Activated CD4-positive, alpha-beta memory T cell treated with anti-CD3 and anti-CD28 coated beads for 36 hours (primary cell): ENCODE measurements around the gene MPO. TPM values are rescaled to one million over a fixed set of nuclear protein-coding genes. Genes with fewer than 3 reads are reported as not detected.

Experiments
- CTCF ChIA-PET: fragments of 350-600 bp; sonication (Branson Sonifier 250); formaldehyde crosslinking; loops from one replicate; lab custom pipeline; 2021; ENCODE audit warnings: antibody characterized with exemption, inconsistent platforms; lab: Charles Lee
- POLR2A ChIA-PET: fragments of 350-600 bp; sonication (Branson Sonifier 250); formaldehyde crosslinking; loops from one replicate; lab custom pipeline; 2021; ENCODE audit warnings: antibody characterized with exemption; lab: Charles Lee
- DNase-seq: peaks from one replicate; pipeline ENCODE4 v3.0.0-alpha.2; 2020
- H3K27ac Mint-ChIP-seq: one replicate; pipeline ENCODE4 v1.8.0; 2021; ENCODE audit warnings: mixed read lengths
- H3K27me3 Mint-ChIP-seq: one replicate; pipeline ENCODE4 v1.8.0; 2021; ENCODE audit warnings: mixed read lengths
- H3K36me3 Mint-ChIP-seq: one replicate; pipeline ENCODE4 v1.8.0; 2021; ENCODE audit warnings: mixed read lengths
- H3K4me1 Mint-ChIP-seq: one replicate; pipeline ENCODE4 v1.8.0; 2021; ENCODE audit warnings: low read depth, mixed read lengths
- H3K4me3 Mint-ChIP-seq: one replicate; pipeline ENCODE4 v1.8.0; 2021; ENCODE audit warnings: mild to moderate bottlenecking, mixed read lengths
- H3K9me3 Mint-ChIP-seq: one replicate; pipeline ENCODE4 v1.8.0; 2021; ENCODE audit warnings: mixed read lengths
- intact Hi-C: fragments of 100-400 bp; cut with micrococcal nuclease; formaldehyde crosslinking; loops from one replicate; pipeline ENCODE4 v1.15.1; 2023
- total RNA-seq, 2 experiments: library from RNA; stranded (reverse); gene quantifications; one replicate each; pipeline ENCODE4 v1.2.3, GENCODE V29; 2021

Gene MPO
- total RNA-seq, 2 experiments from 2014 or later = 0.17 to 0.22 TPM

- no peaks in the 10 kb centered on the region for H3K9me3 Mint-ChIP-seq
- DNase-seq = peak; percentile 5
- H3K27ac Mint-ChIP-seq = peak overlapping the region; percentile 85
- H3K27me3 Mint-ChIP-seq = no peaks in the 10 kb centered on the region
- intact Hi-C loops = loop anchor here (5.0 kb wide), 1 partner anchor 174 kb away; no protein-coding TSS in a partner anchor
- no peak overlapping the region for H3K4me3 Mint-ChIP-seq
- H3K4me1 Mint-ChIP-seq = peaks cover 18% of the 10 kb centered on the region
- H3K36me3 Mint-ChIP-seq = peaks cover 12% of the 10 kb centered on the region
- ChIA-PET POLR2A (interaction anchor here (0.9 to 3.7 kb wide), 4 partner anchors 8 to 36 kb away, joined by 3 to 129 read pairs (median 38); partner anchors contain the start of gene TSPOAP1), CTCF (interaction anchor here (1.4 to 5.4 kb wide), 10 partner anchors 13 to 259 kb away, joined by 3 to 133 read pairs (median 33); partner anchors contain the start of genes HSF5 and RNF43)
Measured at GRCh38 chr17:58318627-58319172, 38.0 kb upstream of the MPO start.

GRCh38 chr17:58318065-58318481 is 37.3 kb upstream of the MPO start:
- CTCF ChIA-PET = interaction anchor here (0.6 to 5.4 kb wide), 53 partner anchors 9 to 318 kb away, joined by 3 to 133 read pairs (median 5); partner anchors contain the start of genes HSF5, MKS1, MPO and MTMR4
- H3K4me1 Mint-ChIP-seq = peaks cover 18% of the 10 kb centered on the region
- intact Hi-C loops = loop anchor here (5.0 kb wide), 1 partner anchor 174 kb away; no protein-coding TSS in a partner anchor
- peak; percentile 8 for DNase-seq
- H3K9me3 Mint-ChIP-seq = no peaks in the 10 kb centered on the region
- H3K27me3 Mint-ChIP-seq = no peaks in the 10 kb centered on the region
- peak overlapping the region; percentile 85 for H3K27ac Mint-ChIP-seq
- POLR2A ChIA-PET = interaction anchor here (0.8 to 3.7 kb wide), 16 partner anchors 9 to 340 kb away, joined by 3 to 129 read pairs (median 8); partner anchors contain the start of genes HSF5, RNF43, SUPT4H1 and TSPOAP1
- H3K4me3 Mint-ChIP-seq = no peak overlapping the region
- H3K36me3 Mint-ChIP-seq = peaks cover 10% of the 10 kb centered on the region

GRCh38 chr17:58317421-58318064 is 36.8 kb upstream of the MPO start:
- DNase-seq = peak; percentile 89
- no peaks in the 10 kb centered on the region for H3K27me3 Mint-ChIP-seq
- peak overlapping the region; percentile 85 for H3K27ac Mint-ChIP-seq
- ChIA-PET CTCF (interaction anchor here (0.6 to 5.4 kb wide), 55 partner anchors 9 to 318 kb away, joined by 3 to 133 read pairs (median 5); partner anchors contain the start of genes HSF5, MKS1, MPO and MTMR4), POLR2A (interaction anchor here (0.6 to 3.7 kb wide), 17 partner anchors 10 to 340 kb away, joined by 3 to 129 read pairs (median 8); partner anchors contain the start of genes HSF5, RNF43, SUPT4H1 and TSPOAP1)
- H3K36me3 Mint-ChIP-seq = peaks cover 8% of the 10 kb centered on the region
- no peaks in the 10 kb centered on the region for H3K9me3 Mint-ChIP-seq
- H3K4me3 Mint-ChIP-seq = no peak overlapping the region
- H3K4me1 Mint-ChIP-seq = peaks cover 18% of the 10 kb centered on the region
- intact Hi-C loops = loop anchor here (1.0 to 5.0 kb wide), 8 partner anchors 12 to 201 kb away; partner anchors contain the start of genes RNF43 and SUPT4H1

GRCh38 chr17:58316260-58316960 is 35.7 kb upstream of the MPO start:
- H3K27me3 Mint-ChIP-seq = no peaks in the 10 kb centered on the region
- H3K36me3 Mint-ChIP-seq = peaks cover 2% of the 10 kb centered on the region
- H3K27ac Mint-ChIP-seq = no peak overlapping the region
- peak; percentile 6 for DNase-seq
- POLR2A ChIA-PET = interaction anchor here (0.6 to 3.7 kb wide), 11 partner anchors 10 to 342 kb away, joined by 3 to 129 read pairs (median 8); partner anchors contain the start of genes HSF5, RNF43, SUPT4H1 and TSPOAP1
- H3K4me1 Mint-ChIP-seq = peaks cover 18% of the 10 kb centered on the region
- no peak overlapping the region for H3K4me3 Mint-ChIP-seq
- CTCF ChIA-PET = interaction anchor here (1.2 to 5.4 kb wide), 25 partner anchors 10 to 197 kb away, joined by 4 to 133 read pairs (median 11); partner anchors contain the start of genes HSF5, MTMR4, RNF43 and SUPT4H1
- intact Hi-C loops = loop anchor here (5.0 kb wide), 1 partner anchor 176 kb away; no protein-coding TSS in a partner anchor
- H3K9me3 Mint-ChIP-seq = no peaks in the 10 kb centered on the region

GRCh38 chr17:58315750-58316149 is 35.0 kb upstream of the MPO start:
- Mint-ChIP-seq H3K27me3 (no peaks in the 10 kb centered on the region), H3K36me3 (peaks cover 2% of the 10 kb centered on the region), H3K27ac (no peak overlapping the region), H3K4me1 (peaks cover 18% of the 10 kb centered on the region), H3K4me3 (no peak overlapping the region), H3K9me3 (no peaks in the 10 kb centered on the region)
- ChIA-PET CTCF (interaction anchor here (1.4 to 5.4 kb wide), 9 partner anchors 10 to 175 kb away, joined by 4 to 133 read pairs (median 20); partner anchors contain the start of genes HSF5, RNF43 and SUPT4H1), POLR2A (interaction anchor here (0.6 to 1.2 kb wide), 5 partner anchors 10 to 37 kb away, joined by 3 to 5 read pairs (median 3); partner anchors contain the start of gene SUPT4H1)
- DNase-seq = no peak
- intact Hi-C loops = loop anchor here (5.0 kb wide), 1 partner anchor 177 kb away; no protein-coding TSS in a partner anchor

GRCh38 chr17:58315281-58315711 is 34.6 kb upstream of the MPO start:
- POLR2A ChIA-PET = interaction anchor here (0.9 to 1.2 kb wide), 4 partner anchors 11 to 37 kb away, joined by 3 to 5 read pairs (median 4); partner anchors contain the start of gene SUPT4H1
- H3K4me1 Mint-ChIP-seq = peaks cover 18% of the 10 kb centered on the region
- no peak overlapping the region for H3K27ac Mint-ChIP-seq
- H3K9me3 Mint-ChIP-seq = no peaks in the 10 kb centered on the region
- H3K36me3 Mint-ChIP-seq = peaks cover 2% of the 10 kb centered on the region
- no peak overlapping the region for H3K4me3 Mint-ChIP-seq
- no peak for DNase-seq
- intact Hi-C loops = loop anchor here (5.0 kb wide), 1 partner anchor 177 kb away; no protein-coding TSS in a partner anchor
- CTCF ChIA-PET = interaction anchor here (0.7 to 5.4 kb wide), 11 partner anchors 9 to 177 kb away, joined by 3 to 133 read pairs (median 11); partner anchors contain the start of genes HSF5, RNF43 and SUPT4H1
- H3K27me3 Mint-ChIP-seq = no peaks in the 10 kb centered on the region

- Mint-ChIP-seq H3K36me3 (peaks cover 2% of the 10 kb centered on the region), H3K27me3 (no peaks in the 10 kb centered on the region), H3K9me3 (no peaks in the 10 kb centered on the region), H3K4me3 (no peak overlapping the region), H3K4me1 (peaks cover 18% of the 10 kb centered on the region), H3K27ac (no peak overlapping the region)
- CTCF ChIA-PET = interaction anchor here (0.7 to 5.4 kb wide), 8 partner anchors 9 to 178 kb away, joined by 3 to 133 read pairs (median 6); partner anchors contain the start of genes HSF5, RNF43 and SUPT4H1
- no peak for DNase-seq
- POLR2A ChIA-PET = interaction anchor here (1.0 to 1.2 kb wide), 2 partner anchors 11 to 38 kb away, joined by 5 read pairs; partner anchors contain the start of gene SUPT4H1
- intact Hi-C loops = loop anchor here (5.0 kb wide), 1 partner anchor 178 kb away; no protein-coding TSS in a partner anchor
Measured at GRCh38 chr17:58314706-58315015, 33.9 kb upstream of the MPO start.

GRCh38 chr17:58313815-58314705 is 33.3 kb upstream of the MPO start:
- Mint-ChIP-seq H3K27ac (no peak overlapping the region), H3K4me3 (no peak overlapping the region), H3K36me3 (peaks cover 2% of the 10 kb centered on the region), H3K27me3 (no peaks in the 10 kb centered on the region), H3K9me3 (no peaks in the 10 kb centered on the region), H3K4me1 (peaks cover 18% of the 10 kb centered on the region)
- intact Hi-C loops = no loop called here
- ChIA-PET POLR2A (interaction anchor here (1.0 kb wide), 1 partner anchor 12 kb away, joined by 5 read pairs; no protein-coding TSS in a partner anchor), CTCF (interaction anchor here (0.7 to 5.4 kb wide), 10 partner anchors 8 to 179 kb away, joined by 3 to 133 read pairs (median 4); partner anchors contain the start of genes HSF5, RNF43 and SUPT4H1)
- DNase-seq = no peak

- intact Hi-C loops = no loop called here
- H3K27ac Mint-ChIP-seq = no peak overlapping the region
- no peaks in the 10 kb centered on the region for H3K27me3 Mint-ChIP-seq
- POLR2A ChIA-PET = interaction anchor here (1.5 kb wide), 1 partner anchor 104 kb away, joined by 3 read pairs; the partner anchor contains the start of gene RNF43
- CTCF ChIA-PET = interaction anchor here (0.7 to 1.5 kb wide), 3 partner anchors 9 to 1770 kb away, joined by 3 to 5 read pairs (median 4); partner anchors contain the start of gene RNF43
- no peak for DNase-seq
- peaks cover 9% of the 10 kb centered on the region for H3K4me1 Mint-ChIP-seq
- no peaks in the 10 kb centered on the region for H3K9me3 Mint-ChIP-seq
- peaks cover 2% of the 10 kb centered on the region for H3K36me3 Mint-ChIP-seq
- no peak overlapping the region for H3K4me3 Mint-ChIP-seq
Measured at GRCh38 chr17:58312829-58313228, 32.1 kb upstream of the MPO start.
